Testis (tissue), 3 donors: ENCODE results near the gene KLF13. TPM values are rescaled to one million over a fixed set of nuclear protein-coding genes. Genes with fewer than 3 reads are reported as not detected.
A peak's percentile ranks its signal among the peaks of the same experiment; 100 is the strongest.

Experiments used
- DNase-seq: peaks from one replicate; pipeline ENCODE4 v3.0.0-alpha.2; 2019
- H3K27ac ChIP-seq, 2 donors: fragments of 200-600 bp; sonication (generic); one replicate each; pipeline ENCODE4 v1.5.1; 2019
- H3K27me3 ChIP-seq: fragments of 200-600 bp; sonication (generic); one replicate; pipeline ENCODE4 v1.5.1; 2019
- H3K36me3 ChIP-seq: fragments of 200-600 bp; sonication (generic); one replicate; pipeline ENCODE4 v1.5.1; 2017; ENCODE audit warnings: low read depth; ENCODE audit errors: missing control alignments
- H3K4me1 ChIP-seq: fragments of 200-600 bp; sonication (generic); one replicate; pipeline ENCODE4 v1.5.1; 2019
- H3K4me3 ChIP-seq, 2 donors: fragments of 200-600 bp; sonication (generic); one replicate each; pipeline ENCODE4 v1.5.1; 2017 to 2019
- H3K9me3 ChIP-seq: fragments of 200-600 bp; sonication (generic); one replicate; pipeline ENCODE4 v1.5.1; 2017
- POLR2A ChIP-seq: fragments of 450-650 bp; IDR thresholded peaks from one replicate; pipeline ENCODE4 v1.6.1; 2017; ENCODE audit warnings: antibody characterized with exemption, mild to moderate bottlenecking, moderate library complexity
- WGBS, 2 donors: methylation state at CpG; one replicate each; pipeline ENCODE4 v1.1.5; 2018; 5-methylcytosine and 5-hydroxymethylcytosine counted together
- intact Hi-C: fragments of 100-400 bp; cut with DNase I; formaldehyde crosslinking; loops from one replicate; pipeline ENCODE4 v1.15.1; 2023; ENCODE audit warnings: low total_unique reads
- polyA plus RNA-seq: library from polyadenylated mRNA; stranded (reverse); fragments of 350-450 nt; fragmentation: Illumina TruSeq; extraction: RNeasy Lipid Tissue Mini Kit (QIAGEN cat#74804); gene quantifications from one replicate; pipeline ENCODE4 v1.2.3, GENCODE V29; 2014; ENCODE audit warnings: low read depth, low replicate concordance; ENCODE audit not compliant: insufficient read depth
- total RNA-seq, 2 donors: library from RNA; depleted of rRNA; stranded (reverse); fragments of >200 nt; gene quantifications; one replicate each; pipeline ENCODE4 v1.2.3, GENCODE V29; 2016
- TF ChIP-seq, protein P1 (sequence below), 3 experiments: fragments of 450-650 bp in 2 of 3; fragments of 200-600 bp in 1 of 3; sonication (generic) in 1 of 3; IDR thresholded peaks; one replicate each; pipeline ENCODE4 v1.5.1; 2016 to 2019; ENCODE audit warnings: antibody characterized with exemption in 3 of 3, mild to moderate bottlenecking in 2 of 3, moderate library complexity in 1 of 3

KLF13 gene
- total and polyA plus RNA-seq, 3 donors from 2014 or later, result 41.9 to 61.7 (median 45.7) TPM

DNA sequence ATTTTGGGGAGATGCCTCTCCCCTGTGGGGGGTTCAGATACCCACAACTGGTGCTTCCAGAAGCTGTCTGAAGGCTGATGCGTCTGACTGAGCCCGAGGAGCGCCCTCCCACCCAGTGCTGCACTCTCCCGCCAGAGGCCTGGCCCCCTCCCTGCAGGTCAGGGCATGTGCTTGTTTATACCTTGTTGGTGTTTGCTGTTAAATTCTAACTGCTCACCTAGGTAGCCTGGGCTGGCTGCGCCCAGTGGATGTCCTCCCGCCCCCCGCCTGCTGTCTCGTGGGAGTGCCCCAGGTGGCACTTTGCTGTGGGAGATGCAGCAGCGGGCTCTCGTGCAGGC lies 12.9 kb downstream of the KLF13 start:
- Histone ChIP-seq H3K4me3 (no peak overlapping the region), H3K36me3 (no peaks in the 10 kb centered on the region), H3K27ac (peak overlapping the region; percentile 64 to 87), H3K9me3 (no peaks in the 10 kb centered on the region), H3K27me3 (no peaks in the 10 kb centered on the region), H3K4me1 (peaks cover 85% of the 10 kb centered on the region)
- no peak for TF ChIP-seq POLR2A
- TF ChIP-seq, protein P1, sequence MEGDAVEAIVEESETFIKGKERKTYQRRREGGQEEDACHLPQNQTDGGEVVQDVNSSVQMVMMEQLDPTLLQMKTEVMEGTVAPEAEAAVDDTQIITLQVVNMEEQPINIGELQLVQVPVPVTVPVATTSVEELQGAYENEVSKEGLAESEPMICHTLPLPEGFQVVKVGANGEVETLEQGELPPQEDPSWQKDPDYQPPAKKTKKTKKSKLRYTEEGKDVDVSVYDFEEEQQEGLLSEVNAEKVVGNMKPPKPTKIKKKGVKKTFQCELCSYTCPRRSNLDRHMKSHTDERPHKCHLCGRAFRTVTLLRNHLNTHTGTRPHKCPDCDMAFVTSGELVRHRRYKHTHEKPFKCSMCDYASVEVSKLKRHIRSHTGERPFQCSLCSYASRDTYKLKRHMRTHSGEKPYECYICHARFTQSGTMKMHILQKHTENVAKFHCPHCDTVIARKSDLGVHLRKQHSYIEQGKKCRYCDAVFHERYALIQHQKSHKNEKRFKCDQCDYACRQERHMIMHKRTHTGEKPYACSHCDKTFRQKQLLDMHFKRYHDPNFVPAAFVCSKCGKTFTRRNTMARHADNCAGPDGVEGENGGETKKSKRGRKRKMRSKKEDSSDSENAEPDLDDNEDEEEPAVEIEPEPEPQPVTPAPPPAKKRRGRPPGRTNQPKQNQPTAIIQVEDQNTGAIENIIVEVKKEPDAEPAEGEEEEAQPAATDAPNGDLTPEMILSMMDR (IDR thresholded peaks at IDR 0.05), result no peak
- WGBS, 2 donors, result 73 to 84% methylated on average over 7 to 10 of the region's 10 CpGs
- intact Hi-C loops, result no loop called here
- no peak for DNase-seq

DNA sequence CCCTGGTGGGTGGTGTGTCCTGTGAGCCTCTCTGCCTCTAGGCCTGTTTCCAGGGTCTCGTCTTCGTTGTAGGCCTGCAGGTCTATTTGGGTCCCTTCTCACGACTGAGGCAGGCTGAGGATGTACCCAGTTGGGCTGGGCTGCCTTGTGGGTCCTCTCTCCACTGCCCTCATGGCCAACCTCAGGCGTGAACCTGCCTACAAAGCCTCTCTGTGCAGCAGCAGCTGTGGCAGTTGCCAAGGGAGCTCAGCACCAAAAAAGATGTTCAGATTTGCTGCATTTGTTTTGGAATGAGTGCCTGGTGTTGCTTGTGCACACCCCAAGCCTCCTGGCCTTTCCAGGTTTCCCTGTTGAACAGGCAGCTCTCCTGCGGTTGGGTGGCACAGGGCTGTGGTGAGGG lies 13.4 kb downstream of the KLF13 start:
- H3K9me3 ChIP-seq, result no peaks in the 10 kb centered on the region
- no peak overlapping the region for H3K4me3 ChIP-seq
- peaks cover 85% of the 10 kb centered on the region for H3K4me1 ChIP-seq
- 71 to 80% methylated on average over 5 of the region's 5 CpGs for WGBS, 2 donors
- no peak for DNase-seq
- no peaks in the 10 kb centered on the region for H3K36me3 ChIP-seq
- no peaks in the 10 kb centered on the region for H3K27me3 ChIP-seq
- intact Hi-C loops, result no loop called here
- TF ChIP-seq POLR2A, result no peak
- TF ChIP-seq, protein P1 (IDR thresholded peaks at IDR 0.05), result no peak
- H3K27ac ChIP-seq, result peak overlapping the region; percentile 64 to 87

DNA sequence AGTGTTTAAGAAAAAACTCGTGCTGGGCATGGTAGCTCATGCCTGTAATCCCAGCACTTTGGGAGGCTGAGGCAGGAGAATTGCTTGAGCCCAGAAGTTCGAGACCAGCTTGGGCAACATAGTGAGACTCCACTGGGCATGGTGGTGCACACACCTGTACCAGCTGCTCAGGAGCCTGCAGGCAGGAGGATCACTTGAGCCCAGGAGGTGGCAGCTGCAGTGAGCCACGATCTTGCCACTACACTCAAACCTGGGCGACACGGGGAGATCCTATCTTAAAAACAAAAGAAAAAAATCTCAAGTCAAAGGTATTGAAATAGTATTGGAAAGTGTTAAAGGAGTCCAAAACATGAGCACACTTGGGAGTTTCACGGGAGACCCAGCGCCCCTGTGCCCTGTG lies 14.0 kb downstream of the KLF13 start:
- H3K4me1 ChIP-seq, result peaks cover 85% of the 10 kb centered on the region
- H3K27ac ChIP-seq, result peak overlapping the region in 1 of 2 donors; percentile 87
- TF ChIP-seq POLR2A, result no peak
- TF ChIP-seq, protein P1 (IDR thresholded peaks at IDR 0.05), result no peak

DNA sequence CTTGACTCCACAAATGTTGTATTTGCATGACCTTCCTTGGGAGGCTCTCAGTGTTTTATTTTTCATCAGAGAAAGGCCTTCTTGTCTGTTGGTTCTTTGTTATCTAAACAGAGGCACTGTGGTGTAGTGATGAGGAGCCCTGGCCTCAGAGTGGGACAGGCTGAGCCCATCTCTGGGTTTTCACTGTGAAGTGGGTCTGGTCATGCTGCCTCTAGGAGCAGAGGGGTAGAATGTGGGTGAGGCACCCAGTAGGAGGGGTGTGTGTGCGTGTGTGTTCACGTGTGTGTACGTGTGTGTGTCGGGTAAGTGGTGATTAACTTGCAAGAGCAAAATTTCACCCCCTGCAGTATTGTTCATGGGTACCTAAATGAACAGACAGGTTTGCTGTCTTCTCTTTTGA lies 14.4 kb downstream of the KLF13 start:
- intact Hi-C loops, result no loop called here
- no peaks in the 10 kb centered on the region for H3K9me3 ChIP-seq
- H3K4me1 ChIP-seq, result peaks cover 85% of the 10 kb centered on the region
- no peaks in the 10 kb centered on the region for H3K27me3 ChIP-seq
- no peaks in the 10 kb centered on the region for H3K36me3 ChIP-seq
- peak overlapping the region in 1 of 2 donors; percentile 87 for H3K27ac ChIP-seq
- TF ChIP-seq POLR2A, result no peak
- TF ChIP-seq, protein P1 (IDR thresholded peaks at IDR 0.05), result no peak
- DNase-seq, result no peak
- WGBS, 2 donors, result 85% methylated on average over 4 of the region's 4 CpGs
- no peak overlapping the region for H3K4me3 ChIP-seq

More for the DNA sequence above, 14.0 kb downstream of the KLF13 start:
- 80 to 83% methylated on average over 3 to 7 of the region's 7 CpGs for WGBS, 2 donors
- Histone ChIP-seq H3K36me3 (no peaks in the 10 kb centered on the region), H3K9me3 (no peaks in the 10 kb centered on the region), H3K27me3 (no peaks in the 10 kb centered on the region), H3K4me3 (no peak overlapping the region)
- intact Hi-C loops, result no loop called here
- no peak for DNase-seq

DNA sequence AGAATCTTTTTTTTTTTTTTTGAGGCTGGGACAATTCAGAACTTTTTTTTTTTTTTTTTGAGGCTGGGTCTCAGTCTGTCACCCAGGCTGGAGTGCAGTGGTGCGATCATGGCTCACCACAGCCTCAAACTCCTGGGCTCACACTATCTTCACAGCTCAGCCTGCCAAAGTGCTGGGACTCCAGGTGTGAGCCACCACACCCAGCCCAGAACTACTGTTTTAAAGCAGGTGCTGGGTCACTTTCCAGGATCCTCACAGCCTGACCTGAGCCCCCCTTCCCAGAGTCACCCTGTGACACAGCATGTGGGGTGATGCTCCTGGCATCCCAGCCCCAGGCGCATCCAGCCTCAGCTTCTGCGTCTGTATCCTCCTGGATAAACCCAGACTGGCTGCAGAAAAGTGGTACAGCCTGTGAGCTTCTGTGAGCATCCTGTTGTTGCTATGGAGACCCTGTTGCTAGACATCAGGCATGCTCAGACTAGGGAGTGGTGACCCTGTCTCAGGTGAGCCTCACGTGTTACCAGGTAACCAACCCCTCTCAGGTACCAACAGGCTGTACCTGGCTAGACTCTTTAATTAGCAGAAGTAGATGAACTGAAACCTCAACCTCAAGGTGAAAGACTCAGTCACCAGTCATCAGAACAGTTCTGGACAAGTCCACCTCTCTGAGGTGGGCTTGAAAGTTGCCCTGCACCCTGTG lies 15.0 kb downstream of the KLF13 start:
- no peak for TF ChIP-seq POLR2A
- TF ChIP-seq, protein P1 (IDR thresholded peaks at IDR 0.05), result no peak
- no peaks in the 10 kb centered on the region for H3K9me3 ChIP-seq
- H3K4me1 ChIP-seq, result peaks cover 85% of the 10 kb centered on the region
- intact Hi-C loops, result no loop called here
- no peaks in the 10 kb centered on the region for H3K27me3 ChIP-seq
- no peak for DNase-seq
- WGBS, 2 donors, result 89 to 93% methylated on average over 4 of the region's 4 CpGs
- H3K27ac ChIP-seq, result no peak overlapping the region
- H3K4me3 ChIP-seq, result no peak overlapping the region
- no peaks in the 10 kb centered on the region for H3K36me3 ChIP-seq
